OCI-LY1 (cell line): ENCODE results near the gene PRODH.

Source experiments
- CTCF ChIP-seq: fragments of 200-600 bp; sonication (generic), shearing (Covaris generic); IDR thresholded peaks from 2 replicates; pipeline ENCODE4 v1.5.1; 2017; ENCODE audit warnings: mild to moderate bottlenecking, antibody characterized with exemption, low read length, moderate library complexity, mixed read lengths
- EZH2 ChIP-seq: fragments of 200-600 bp; sonication (generic), shearing (Covaris generic); IDR thresholded peaks from 2 replicates; pipeline ENCODE4 v1.8.0; 2017; ENCODE audit warnings: borderline replicate concordance, mixed run types, mild to moderate bottlenecking, antibody characterized with exemption, low read length, moderate library complexity, mixed read lengths

- TF ChIP-seq EZH2: no peak
- TF ChIP-seq CTCF: no peak
Observed at GRCh38 chr22:18978506-18978905, 42.4 kb upstream of the PRODH start.
